Keratinocyte (primary cell): ENCODE results near the gene TMPRSS6. TPM values are rescaled to one million over a fixed set of nuclear protein-coding genes. Genes with fewer than 3 reads are reported as not detected.
A peak's percentile ranks its signal among the peaks of the same experiment; 100 is the strongest.

Source experiments
- DNase-seq: peaks from one replicate; pipeline ENCODE4 v3.0.0-alpha.2; 2011; ENCODE audit warnings: low read depth, missing footprints, low spot score
- FAIRE-seq: peaks from 2 replicates; lab custom pipeline; 2011; peaks lifted over from hg19 to GRCh38; lab: Jason Lieb, UNC
- H2AFZ ChIP-seq: 2 replicates; pipeline ENCODE4 v1.6.0; 2012; ENCODE audit warnings: low read length, control low read depth, inconsistent platforms; ENCODE audit not compliant: control insufficient read depth
- H3K27ac ChIP-seq: 2 replicates; pipeline ENCODE4 v1.5.1; 2011; ENCODE audit warnings: low read length; ENCODE audit not compliant: control insufficient read depth, insufficient read depth
- H3K27me3 ChIP-seq: 3 replicates; pipeline ENCODE4 v1.6.0; 2011; ENCODE audit warnings: low read length; ENCODE audit not compliant: control insufficient read depth, insufficient read depth; ENCODE audit errors: extremely low read depth
- H3K36me3 ChIP-seq, 2 experiments: 2 replicates in 1 of 2; 3 replicates in 1 of 2; pipeline ENCODE4 v1.5.1; 2011; ENCODE audit warnings: low read length in 2 of 2, mild to moderate bottlenecking in 1 of 2; ENCODE audit not compliant: control insufficient read depth in 2 of 2, insufficient read depth in 2 of 2; ENCODE audit errors: extremely low read depth in 1 of 2
- H3K4me1 ChIP-seq: 3 replicates; pipeline ENCODE4 v1.5.1; 2011; ENCODE audit warnings: low read length; ENCODE audit not compliant: control insufficient read depth, insufficient read depth; ENCODE audit errors: extremely low read depth
- H3K4me2 ChIP-seq: 3 replicates; pipeline ENCODE4 v1.6.0; 2011; ENCODE audit warnings: low read depth, low read length; ENCODE audit not compliant: control insufficient read depth, insufficient read depth; ENCODE audit errors: extremely low read depth
- H3K4me3 ChIP-seq, 3 experiments: fragments of 200-600 bp in 1 of 3; sonication (generic) in 1 of 3; 2 replicates in 2 of 3; 3 replicates in 1 of 3; pipeline ENCODE4 v1.5.1; 2011 to 2016; ENCODE audit warnings: low read length in 3 of 3, mild to moderate bottlenecking in 3 of 3, control low read depth in 2 of 3, inconsistent platforms in 1 of 3, low read depth in 1 of 3, mixed read lengths in 1 of 3, mixed run types in 1 of 3, moderate library complexity in 1 of 3; ENCODE audit not compliant: control insufficient read depth in 2 of 3, insufficient read depth in 2 of 3; ENCODE audit errors: extremely low read depth in 1 of 3
- H3K79me2 ChIP-seq: 2 replicates; pipeline ENCODE4 v1.6.0; 2012; ENCODE audit warnings: low read length; ENCODE audit not compliant: control insufficient read depth, insufficient read depth
- H3K9ac ChIP-seq: 3 replicates; pipeline ENCODE4 v1.6.0; 2011; ENCODE audit warnings: low read length; ENCODE audit not compliant: control insufficient read depth, insufficient read depth; ENCODE audit errors: extremely low read depth
- H3K9me1 ChIP-seq: 3 replicates; pipeline ENCODE4 v1.6.0; 2011; ENCODE audit warnings: low read length; ENCODE audit not compliant: control insufficient read depth, insufficient read depth; ENCODE audit errors: extremely low read depth
- H3K9me3 ChIP-seq: 2 replicates; pipeline ENCODE4 v1.5.1; 2012; ENCODE audit warnings: low read depth, low read length; ENCODE audit not compliant: control insufficient read depth
- H4K20me1 ChIP-seq: 3 replicates; pipeline ENCODE4 v1.6.0; 2011; ENCODE audit warnings: low read length; ENCODE audit not compliant: control insufficient read depth, insufficient read depth; ENCODE audit errors: extremely low read depth
- CTCF ChIP-seq, 3 experiments: IDR thresholded peaks in 1 of 3; conservative IDR thresholded peaks in 1 of 3; optimal IDR thresholded peaks in 1 of 3; 2 replicates in 2 of 3; 3 replicates in 1 of 3; pipeline versions ENCODE3 to v1.5.1; 2011; ENCODE audit warnings: low read length in 3 of 3, mild to moderate bottlenecking in 3 of 3, moderate library complexity in 2 of 3, control low read depth in 1 of 3, inconsistent platforms in 1 of 3; ENCODE audit not compliant: insufficient read depth in 2 of 3; ENCODE audit errors: extremely low read depth in 1 of 3
- EZH2 ChIP-seq: IDR thresholded peaks from one replicate; pipeline ENCODE4 v1.6.1; 2012; ENCODE audit warnings: inconsistent platforms, mild to moderate bottlenecking, low read length, moderate library complexity
- dilution Hi-C: fragments of 300-500 bp; cut with MboI; formaldehyde crosslinking; loops from one replicate; pipeline ENCODE4 v1.7.0; 2020; ENCODE audit warnings: low sequenced_read_pairs; ENCODE audit not compliant: extremely low pct_ligation_motif_present
- polyA plus RNA-seq, 5 experiments: library from polyadenylated mRNA; depleted of rRNA in 3 of 5; stranded (reverse) in 3 of 5; stranded (forward) in 1 of 5; unstranded in 1 of 5; fragments of >200 nt; gene quantifications; 1 replicate in 1 of 5; 2 replicates in 3 of 5; 3 replicates in 1 of 5; pipeline versions ENCODE4 v1.2.1 to v1.2.3, GENCODE V29; 2011 to 2012; ENCODE audit warnings: missing spikeins in 2 of 5, low read depth in 1 of 5, low replicate concordance in 1 of 5

TMPRSS6 gene
- polyA plus RNA-seq, 1 donor (not counting 4 experiments of a cell fraction or from before 2014, with no cell fraction given), result not detected

GRCh38 chr22:37146507-37147180 lies 37.1 kb upstream of the TMPRSS6 start:
- Histone ChIP-seq H4K20me1 (no peaks in the 10 kb centered on the region), H3K9me3 (no peaks in the 10 kb centered on the region), H3K9me1 (peaks cover 2% of the 10 kb centered on the region), H3K4me2 (peak overlapping the region; percentile 46), H3K9ac (no peak overlapping the region), H3K4me1 (peaks cover 27% of the 10 kb centered on the region), H3K27me3 (no peaks in the 10 kb centered on the region), H3K27ac (no peak overlapping the region), H3K79me2 (no peaks in the 10 kb centered on the region), H2AFZ (no peak overlapping the region), H3K4me3 (no peak overlapping the region), H3K36me3 (no peaks in the 10 kb centered on the region)
- DNase-seq (no peak), FAIRE-seq (no peak)
- no peak for TF ChIP-seq EZH2
- no peak for TF ChIP-seq CTCF (optimal IDR thresholded peaks at IDR 0.05 in 1 of 3, IDR thresholded peaks at IDR 0.05 in 1 of 3, conservative IDR thresholded peaks at IDR 0.05 in 1 of 3; ENCODE audit: extremely low read depth in 1 of 3, insufficient read depth in 2 of 3, low read length in 3 of 3)
- dilution Hi-C loops, result no loop called here

DNA sequence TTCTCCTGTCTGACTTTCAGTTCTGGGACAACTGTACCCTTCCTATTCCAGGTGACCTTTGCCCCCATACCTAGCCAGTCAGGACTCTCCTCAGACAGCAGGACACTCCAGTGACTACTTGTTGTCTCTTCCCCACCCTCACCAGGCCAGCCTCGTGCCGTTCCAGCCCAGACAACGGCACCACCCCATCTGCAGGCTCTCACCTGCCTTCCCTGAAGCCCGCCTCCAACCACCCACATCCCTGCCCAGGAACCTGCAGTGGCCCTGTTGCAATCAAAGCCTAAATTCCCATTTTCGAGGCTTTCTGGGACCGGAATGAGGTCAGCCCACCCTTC lies 36.5 kb upstream of the TMPRSS6 start:
- dilution Hi-C loops, result no loop called here
- Histone ChIP-seq H3K4me3 (no peak overlapping the region), H3K79me2 (no peaks in the 10 kb centered on the region), H3K9me3 (no peaks in the 10 kb centered on the region), H3K27me3 (no peaks in the 10 kb centered on the region), H3K36me3 (no peaks in the 10 kb centered on the region), H3K9me1 (peaks cover 2% of the 10 kb centered on the region), H3K4me1 (peaks cover 27% of the 10 kb centered on the region), H3K4me2 (peak overlapping the region; percentile 46), H3K9ac (no peak overlapping the region), H4K20me1 (no peaks in the 10 kb centered on the region), H2AFZ (no peak overlapping the region), H3K27ac (no peak overlapping the region)
- FAIRE-seq (peak; percentile 87), DNase-seq (no peak)
- no peak for TF ChIP-seq EZH2
- TF ChIP-seq CTCF (optimal IDR thresholded peaks at IDR 0.05 in 1 of 3, IDR thresholded peaks at IDR 0.05 in 1 of 3, conservative IDR thresholded peaks at IDR 0.05 in 1 of 3; ENCODE audit: extremely low read depth in 1 of 3, insufficient read depth in 2 of 3, low read length in 3 of 3), result no peak
